K562 (cell line): ENCODE results near the gene ERP44. TPM values are rescaled to one million over a fixed set of nuclear protein-coding genes. Genes with fewer than 3 reads are reported as not detected.

Source experiments
- DDX20 ChIP-seq: fragments of 450-650 bp; IDR thresholded peaks from 2 replicates; pipeline ENCODE4 v1.6.1; 2016; ENCODE audit warnings: missing genetic modification characterization, low read depth, mild to moderate bottlenecking, missing compliant biosample characterization, moderate library complexity
- ELF1 ChIP-seq: fragments of 200-800 bp; sonication (Bioruptor generic); IDR thresholded peaks from 2 replicates; pipeline ENCODE4 v1.6.1; 2016; ENCODE audit warnings: missing genetic modification characterization, missing compliant biosample characterization
- ETV5 ChIP-seq: sonication (generic); formaldehyde crosslinking; IDR thresholded peaks from 2 replicates; pipeline ENCODE4 v1.4.0; 2020; ENCODE audit warnings: low read depth, mild to moderate bottlenecking, missing genetic modification reagents
- ID3 ChIP-seq, 2 experiments: fragments of 250-450 bp in 1 of 2; fragments of 450-650 bp in 1 of 2; sonication (Bioruptor Pico) in 1 of 2; IDR thresholded peaks; 2 replicates each; pipeline versions ENCODE4 v1.6.1 to v1.8.0; 2016 to 2021; ENCODE audit warnings: mild to moderate bottlenecking in 2 of 2, moderate library complexity in 2 of 2, missing compliant biosample characterization in 1 of 2, missing genetic modification characterization in 1 of 2
- MEF2D ChIP-seq: conservative IDR thresholded peaks from 2 replicates; pipeline ENCODE4 v1.6.1; 2016; ENCODE audit warnings: low read depth, missing genetic modification characterization, missing compliant biosample characterization
- MGA ChIP-seq: fragments of 450-650 bp; IDR thresholded peaks from 2 replicates; pipeline ENCODE4 v1.6.1; 2016; ENCODE audit warnings: mild to moderate bottlenecking, moderate library complexity
- MNT ChIP-seq, 2 experiments: fragments of 450-650 bp; conservative IDR thresholded peaks; 2 replicates each; pipeline ENCODE4 v1.6.1; 2017; ENCODE audit warnings: mild to moderate bottlenecking in 2 of 2, moderate library complexity in 2 of 2
- PTTG1 ChIP-seq: fragments of 450-650 bp; IDR thresholded peaks from 2 replicates; pipeline ENCODE4 v1.6.1; 2016; ENCODE audit warnings: low read depth, mild to moderate bottlenecking, missing genetic modification characterization, missing compliant biosample characterization
- TBL1XR1 ChIP-seq, 2 experiments: IDR thresholded peaks; 2 replicates each; pipeline ENCODE4 v1.6.1; 2012; ENCODE audit warnings: improper control_type of control experiment in 2 of 2, low read length in 2 of 2, mild to moderate bottlenecking in 1 of 2
- ZFPM2 ChIP-seq: fragments of 250-450 bp; sonication (Bioruptor Pico); IDR thresholded peaks from 2 replicates; pipeline ENCODE4 v1.5.1; 2022; ENCODE audit warnings: mild to moderate bottlenecking
- ZNF280B ChIP-seq: fragments of 250-450 bp; sonication (Bioruptor Pico); IDR thresholded peaks from 2 replicates; pipeline ENCODE4 v1.5.1; 2021; ENCODE audit warnings: mild to moderate bottlenecking
- polyA plus RNA-seq, 8 experiments: library from polyadenylated mRNA; depleted of rRNA in 4 of 8; stranded (reverse) in 5 of 8; unstranded in 3 of 8; fragments of >200 nt; fragmentation: Nextera tagmentation in 2 of 8; fragmentation: Illumina TruSeq in 1 of 8; extraction: Ambion mirVana in 2 of 8; extraction: Trizol in 1 of 8; gene quantifications; 2 replicates each; pipeline versions ENCODE4 v1.2.1 to v1.2.3, GENCODE V29; 2011 to 2014; ENCODE audit warnings: inconsistent platforms in 1 of 8, missing spikeins in 1 of 8
- total RNA-seq, 7 experiments: library from RNA; depleted of rRNA in 6 of 7; stranded (reverse); fragments of >200 nt in 6 of 7; fragmentation: Illumina TruSeq in 2 of 7; extraction: Trizol in 2 of 7; gene quantifications; 2 replicates each; pipeline versions ENCODE4 v1.2.1 to v1.2.3, GENCODE V29; 2011 to 2021; ENCODE audit warnings: low replicate concordance in 1 of 7

The ERP44 gene
- total and polyA plus RNA-seq, 9 of the 15 experiments (the other 6 are each of a cell fraction or from before 2014, with no cell fraction given): 9.2 to 23.4 (median 13.6) TPM

- TF ChIP-seq TBL1XR1 (IDR thresholded peaks at IDR 0.05; ENCODE audit: low read length in 2 of 2) (peak in 1 of 2 experiments; percentile 78; a peak in 2 of 4 replicates), MEF2D (tag) (peak; percentile 74; the same call in 1 of the 2 replicates), ZFPM2 (CRISPR knock-in tag) (no peak), PTTG1 (peak; percentile 93), DDX20 (tag) (peak; percentile 89), ZNF280B (CRISPR knock-in tag) (no peak), ETV5 (0 out of 2 replicates have a peak, but pooled peaks have one; percentile 34), ID3 (CRISPR knock-in tag; IDR thresholded peaks at IDR 0.05) (0 out of 2 replicates have a peak, but pooled peaks have one; percentile 71), ID3 (tag; IDR thresholded peaks at IDR 0.05) (peak; percentile 99), MGA (no peak), MNT (conservative IDR thresholded peaks at IDR 0.05) (no peak), ELF1 (peak; percentile 21; the same call in 1 of the 2 replicates)
Observed at GRCh38 chr9:100033877-100034551, 64.8 kb downstream of the ERP44 start (continued).
